ENCODE data around the gene NOS1AP.
"Not testable (repeated sequence)": the region's sequence is repeated elsewhere in the genome, so short reads cannot be mapped to it uniquely, and the experiment has no call there.

NOS1AP gene

DNA sequence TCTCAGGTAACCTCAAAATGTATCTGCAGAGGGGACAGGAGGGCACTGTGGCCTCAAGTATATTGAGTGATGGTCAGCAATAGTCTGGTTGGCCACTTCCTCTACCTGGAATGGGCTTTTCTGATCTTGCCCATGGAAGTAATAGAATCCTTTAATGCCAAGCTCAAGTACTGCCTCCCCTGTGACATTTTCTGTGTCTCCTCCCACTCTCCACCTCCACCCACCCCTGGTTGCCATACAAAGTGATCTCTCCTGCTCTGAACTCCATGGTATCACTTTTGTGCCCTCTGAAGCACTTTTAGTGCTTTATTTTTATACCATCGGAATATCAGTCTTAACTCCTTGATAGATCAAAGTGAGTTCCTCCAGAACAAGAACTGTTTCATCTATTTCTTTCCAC, 9.2 kb upstream of the NOS1AP start:
- DNase-seq, result no peak

DNA sequence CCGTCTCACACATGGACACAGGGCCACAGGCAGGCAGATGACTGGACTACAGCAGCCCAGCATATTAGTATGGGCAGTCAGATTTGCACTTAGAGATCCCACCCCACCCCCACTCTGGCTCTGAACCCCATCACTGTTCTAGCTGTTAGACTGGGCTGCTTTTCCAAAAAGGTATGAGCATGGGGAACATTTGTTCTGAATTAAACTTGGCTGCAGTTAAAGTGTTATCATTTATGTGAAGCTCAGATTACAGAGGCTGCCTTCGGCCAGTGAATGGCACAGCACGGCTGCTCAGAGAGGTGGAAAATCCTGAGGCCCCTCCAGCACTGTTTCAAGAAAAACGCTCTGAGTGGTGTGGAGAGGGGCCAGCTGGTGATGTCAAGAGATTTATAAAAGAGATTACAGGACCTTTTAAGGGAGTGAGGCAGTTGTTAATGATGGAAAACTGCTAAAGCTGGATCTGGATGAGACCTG, 6.9 kb upstream of the NOS1AP start:
- peak; percentile 87 for DNase-seq

DNA sequence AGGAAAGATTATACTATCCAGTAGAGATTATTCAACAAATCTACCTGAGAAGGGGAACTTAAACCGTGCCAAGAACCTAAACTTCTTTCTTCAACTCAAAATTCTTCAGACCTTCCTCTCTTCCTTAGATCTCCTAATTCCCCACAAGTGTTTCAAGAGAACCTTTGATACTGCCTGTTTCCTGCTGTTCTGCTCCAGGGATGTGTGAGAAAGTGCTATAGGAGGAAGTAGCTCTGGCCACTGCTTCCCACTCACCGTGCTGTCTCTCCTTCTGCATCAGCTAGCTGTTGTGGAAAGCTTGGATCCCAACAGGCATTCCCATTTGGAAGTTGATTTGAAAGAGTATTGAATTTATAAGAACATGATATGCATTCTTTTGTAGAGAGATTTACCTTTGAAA, 4.5 kb upstream of the NOS1AP start:
- DNase-seq, result no peak

DNA sequence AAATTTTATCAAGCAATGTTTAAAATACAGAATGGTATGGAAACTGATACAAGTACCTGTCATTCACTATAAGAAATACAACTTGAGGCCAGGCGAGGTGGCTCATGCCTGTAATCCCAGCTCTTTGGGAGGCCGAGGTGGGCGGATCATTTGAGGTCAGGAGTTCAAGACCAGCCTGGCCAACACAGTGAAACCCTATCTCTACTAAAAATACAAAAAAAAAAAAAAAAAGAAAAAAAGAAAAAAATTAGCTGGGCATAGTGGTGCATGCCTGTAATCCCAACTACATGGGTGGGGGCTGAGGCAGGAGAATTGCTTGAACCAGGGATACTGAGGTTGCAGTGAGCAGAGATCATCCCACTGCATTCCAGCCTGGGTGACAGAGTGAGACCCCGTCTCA, 2.7 kb upstream of the NOS1AP start:
- not testable (repeated sequence) for DNase-seq

DNA sequence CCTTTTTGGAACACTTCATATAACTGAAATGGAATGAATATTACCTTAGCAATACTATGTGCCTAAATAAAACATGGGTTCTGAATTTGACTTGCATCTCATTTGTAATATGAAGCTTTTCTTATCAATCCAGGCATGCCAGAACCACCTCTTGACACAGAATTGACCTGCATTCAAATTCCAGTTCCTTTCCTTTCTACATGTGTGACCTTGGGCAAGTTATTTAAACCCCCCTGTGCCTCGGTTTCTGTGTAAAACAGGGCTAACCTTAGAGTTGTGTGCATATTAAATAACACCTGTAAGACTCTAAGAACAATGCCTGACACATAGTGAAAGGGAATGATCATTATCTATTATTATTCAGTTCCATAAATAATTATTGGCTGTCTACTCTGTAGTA, 2.0 kb upstream of the NOS1AP start:
- no peak for DNase-seq

DNA sequence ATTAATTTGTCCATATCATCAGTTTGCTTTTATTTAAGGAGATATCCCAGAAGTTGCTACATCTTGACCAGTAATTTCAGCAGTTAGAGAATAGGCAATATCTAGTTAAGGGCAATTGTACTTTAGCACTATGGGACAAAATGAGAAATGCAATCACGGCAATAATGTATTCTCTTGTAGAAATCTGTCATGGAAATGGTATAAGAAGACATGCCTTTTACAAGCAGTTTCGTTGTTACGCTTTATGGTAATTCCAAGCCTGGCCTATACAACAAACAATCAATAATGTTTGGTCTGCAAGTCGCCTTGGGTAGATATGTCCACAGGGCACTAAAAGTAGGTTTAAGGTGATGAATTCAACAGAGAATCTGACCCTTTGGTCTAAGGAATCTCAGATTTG, 1.2 kb upstream of the NOS1AP start:
- no peak for DNase-seq

DNA sequence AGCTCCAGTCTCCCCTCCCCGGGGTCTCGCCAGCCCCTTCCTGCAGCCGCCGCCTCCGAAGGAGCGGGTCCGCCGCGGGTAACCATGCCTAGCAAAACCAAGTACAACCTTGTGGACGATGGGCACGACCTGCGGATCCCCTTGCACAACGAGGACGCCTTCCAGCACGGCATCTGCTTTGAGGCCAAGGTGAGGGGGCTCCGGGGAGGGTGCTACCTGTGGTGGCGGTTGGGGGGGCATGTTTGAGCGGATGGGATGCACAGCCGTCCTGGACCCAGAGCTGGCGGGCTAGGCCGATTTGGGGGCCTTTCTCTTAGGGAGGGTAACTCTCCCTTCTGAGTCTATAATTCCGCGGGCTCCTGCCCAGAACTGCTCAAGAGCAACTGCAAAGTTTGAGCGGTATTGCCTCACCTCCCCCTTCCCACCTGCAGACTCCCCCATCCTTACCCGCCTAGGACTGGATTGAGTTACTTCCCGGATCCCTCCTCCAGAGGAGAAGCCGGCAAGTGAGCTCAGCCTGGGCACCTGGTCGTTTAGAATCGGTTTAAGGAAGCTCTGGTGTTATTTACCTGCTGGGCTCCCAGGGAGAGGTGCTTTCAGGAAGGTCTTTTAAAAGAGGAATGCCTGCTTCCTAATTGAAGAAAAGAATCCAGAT, 730 bp downstream of the NOS1AP start:
- DNase-seq, result peak; percentile 62

DNA sequence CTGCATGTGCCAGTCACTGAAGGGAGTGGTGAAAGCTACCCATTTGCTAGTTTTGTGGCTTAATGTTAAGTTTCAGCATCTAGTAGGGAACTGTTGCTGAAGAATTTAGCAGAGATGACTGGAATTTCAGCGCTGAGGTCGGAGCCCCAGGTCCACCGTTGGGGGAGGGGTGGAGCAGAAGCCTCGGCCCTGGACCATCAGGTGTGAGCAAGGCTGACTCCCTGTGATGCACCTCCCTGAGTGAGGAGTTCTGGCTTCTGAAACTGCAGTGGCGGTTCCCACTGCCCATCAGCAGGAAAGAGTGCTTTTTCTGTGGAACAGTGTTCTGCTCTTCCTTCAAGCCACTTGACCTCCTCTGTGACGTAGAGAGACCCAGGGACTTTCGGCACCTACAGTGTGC, 1.3 kb downstream of the NOS1AP start:
- DNase-seq, result peak; percentile 9

DNA sequence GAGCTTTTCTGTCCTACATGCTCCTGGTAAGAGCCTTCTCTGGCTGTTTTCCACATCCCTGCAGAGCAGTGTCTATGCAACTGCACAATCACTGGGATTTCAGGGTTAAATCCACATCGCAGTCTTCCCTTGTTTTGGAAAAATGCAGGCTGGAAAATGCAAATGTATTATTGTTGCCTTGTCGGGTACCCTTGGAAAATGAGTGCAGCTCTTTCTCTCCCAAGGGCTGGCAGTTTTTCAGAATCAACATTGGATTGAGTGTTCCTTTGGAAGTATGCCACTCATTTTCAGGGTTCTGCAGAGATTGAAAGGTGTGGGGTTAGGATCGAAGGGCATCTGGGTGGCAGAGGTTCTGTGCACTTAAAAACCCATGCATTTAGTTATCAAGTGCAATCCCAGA, 3.2 kb downstream of the NOS1AP start:
- DNase-seq, result peak; percentile 91

DNA sequence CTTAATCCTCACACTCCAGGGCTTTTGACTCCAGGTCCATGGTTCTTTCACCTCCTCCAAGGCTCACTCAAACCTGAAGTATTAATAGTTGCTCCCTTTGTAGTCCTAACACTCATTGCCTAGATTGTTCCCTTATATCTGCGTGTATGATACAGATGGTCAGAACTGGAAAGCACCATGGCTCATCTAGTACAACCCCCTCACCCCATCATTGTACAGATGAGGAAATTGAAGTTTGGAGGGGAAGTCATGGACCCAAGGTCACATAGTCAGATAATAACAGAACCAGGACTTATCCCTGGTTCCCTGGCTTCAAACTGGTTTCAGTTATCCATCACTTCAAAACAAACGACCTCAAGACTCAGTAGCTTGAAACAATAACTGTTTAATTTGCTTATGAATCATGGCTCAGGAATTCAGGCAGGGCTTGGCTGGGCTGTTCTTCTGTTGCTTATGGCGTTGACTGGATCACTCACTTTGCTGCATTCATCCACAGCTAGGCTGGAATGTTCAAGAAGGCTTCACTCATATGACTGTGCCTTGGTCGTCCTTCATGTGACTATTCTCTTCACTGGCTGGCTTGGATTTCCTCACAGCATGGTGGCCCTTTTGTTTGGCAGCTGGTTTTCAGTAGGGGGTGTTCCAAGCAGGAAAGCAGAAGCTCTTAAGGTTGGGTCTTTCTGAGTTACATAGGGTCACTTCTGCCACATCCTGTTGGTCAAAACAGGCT, 5.0 kb downstream of the NOS1AP start:
- no peak for DNase-seq

DNA sequence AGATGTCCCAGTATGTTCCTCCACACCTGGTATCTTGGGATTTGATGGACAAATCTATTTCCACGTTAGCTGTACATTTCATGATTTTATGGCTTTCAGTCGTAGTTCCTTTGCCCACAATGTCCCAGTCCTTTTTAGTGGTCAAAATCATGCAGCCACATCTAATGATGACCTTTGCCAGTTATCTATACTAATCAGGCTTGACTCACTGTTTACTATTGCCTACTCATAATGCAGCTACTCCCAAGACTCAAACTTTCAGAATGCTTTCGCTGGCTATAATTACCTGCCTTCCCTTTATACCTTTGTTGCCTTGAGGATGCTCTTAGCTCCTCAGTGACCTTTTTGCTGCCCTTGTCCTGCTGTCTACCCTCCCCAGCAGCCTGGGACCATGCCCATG, 6.4 kb downstream of the NOS1AP start:
- no peak for DNase-seq

DNA sequence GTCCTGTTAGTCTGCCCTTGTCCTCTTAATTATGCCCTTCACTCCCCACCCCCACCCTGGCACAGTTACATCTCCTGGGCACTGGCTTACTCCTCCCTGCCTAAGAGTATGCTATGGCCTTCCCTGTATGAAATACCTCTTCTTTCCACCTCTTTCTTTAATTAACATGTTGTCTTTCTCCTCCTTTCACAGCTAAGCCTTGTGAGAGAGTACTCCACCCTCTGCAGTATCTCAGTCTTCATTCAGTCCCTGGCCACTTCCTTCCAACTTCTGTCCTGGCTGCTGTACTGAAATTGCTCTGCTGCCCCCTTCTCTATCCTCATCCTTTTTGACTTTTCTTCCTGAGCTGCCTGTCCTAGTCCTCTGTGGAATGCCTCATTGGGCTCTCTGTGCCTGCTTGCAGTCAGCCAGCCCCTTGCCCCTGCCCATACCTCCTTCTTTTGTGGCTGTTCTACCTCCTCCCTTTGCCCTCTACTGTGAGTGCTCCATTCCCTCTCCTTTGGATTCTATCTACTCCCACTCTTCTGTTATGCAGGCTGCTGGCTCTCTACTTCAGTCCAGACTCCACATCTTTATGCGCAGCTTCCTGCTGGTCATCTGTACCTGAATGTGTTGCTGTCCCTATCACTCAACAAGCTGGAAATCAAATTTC, 8.3 kb downstream of the NOS1AP start:
- DNase-seq, result no peak

DNA sequence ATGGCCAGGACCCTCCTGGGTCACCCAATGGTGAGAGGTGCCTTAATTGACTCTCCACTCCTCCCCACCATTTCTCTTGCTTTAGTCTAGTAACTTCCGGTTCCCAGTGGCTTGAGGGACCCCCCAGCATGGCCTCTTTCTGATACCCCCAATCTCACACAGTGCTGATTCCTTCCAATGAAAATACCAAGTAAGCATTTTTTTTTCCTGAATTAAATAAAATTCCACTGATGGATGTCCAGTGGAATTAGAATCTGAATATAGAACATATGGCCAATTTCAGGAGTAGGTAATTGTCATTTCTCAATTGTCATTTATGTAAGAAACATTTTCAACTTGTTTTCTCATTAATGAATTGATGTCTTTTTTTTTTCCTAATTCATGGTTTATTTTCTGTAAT, 9.5 kb downstream of the NOS1AP start:
- DNase-seq, result no peak

DNA sequence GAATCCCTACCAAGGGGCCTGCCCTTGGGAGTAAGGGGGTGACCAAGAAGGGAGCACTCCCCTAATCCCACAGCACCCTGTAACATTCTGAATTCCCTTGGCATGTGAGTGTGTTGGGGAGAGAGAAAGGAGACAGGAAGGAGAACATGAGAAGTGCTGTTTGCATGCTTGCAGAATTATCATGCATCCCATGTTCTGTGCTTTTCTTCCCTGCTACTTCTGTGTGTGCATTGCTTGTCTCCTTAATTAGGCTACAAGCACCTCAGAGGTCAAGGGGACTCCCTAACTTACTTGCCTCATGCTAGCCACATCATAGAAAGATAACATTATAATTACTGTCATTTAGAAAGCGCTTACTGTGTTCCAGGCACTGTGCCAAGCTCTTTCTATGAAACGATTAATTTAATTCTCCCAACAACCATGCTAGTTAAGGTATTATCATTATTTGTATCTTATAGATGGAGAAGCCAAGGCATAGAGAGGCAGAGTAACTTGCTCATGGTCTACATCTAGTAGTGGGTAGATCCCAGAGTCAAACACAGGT, 11.1 kb downstream of the NOS1AP start:
- no peak for DNase-seq

DNA sequence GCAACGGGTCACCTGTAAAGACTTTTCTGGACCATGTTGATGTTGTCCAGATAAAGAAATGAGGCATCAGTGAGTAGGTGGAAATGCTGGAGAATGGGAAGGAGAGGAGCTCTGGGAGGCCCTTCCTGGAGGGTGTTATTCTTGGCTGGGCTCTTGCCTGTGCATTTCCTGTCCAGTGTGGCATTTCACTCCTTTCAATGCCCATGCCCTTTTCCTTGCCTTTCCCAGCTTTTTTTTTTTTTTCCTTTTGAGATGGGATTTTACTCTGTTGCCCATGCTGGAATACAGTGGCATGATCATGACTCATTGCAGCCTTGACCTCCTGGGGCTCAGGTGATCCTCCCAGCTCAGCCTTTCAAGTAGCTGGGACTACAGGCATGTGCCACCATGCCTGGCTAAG, 11.8 kb downstream of the NOS1AP start:
- DNase-seq, result no peak

DNA sequence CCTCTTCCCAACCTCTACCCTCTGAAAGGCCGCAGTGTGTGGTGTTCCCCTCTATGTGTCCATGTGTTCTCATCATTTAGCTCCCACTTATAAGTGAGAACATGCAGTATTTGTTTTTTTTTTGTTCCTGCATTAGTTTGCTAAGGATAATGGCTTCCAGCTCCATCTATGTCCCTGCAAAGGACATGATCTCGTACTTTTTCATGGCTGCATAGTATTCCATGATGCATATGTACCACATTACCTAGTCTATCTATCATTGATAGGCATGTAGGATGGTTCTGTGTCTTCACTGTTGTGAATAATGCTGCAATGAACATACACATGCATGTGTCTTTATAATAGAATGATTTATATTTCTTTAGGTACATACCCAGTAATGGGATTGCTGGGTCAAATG, 12.6 kb downstream of the NOS1AP start:
- DNase-seq, result not testable (repeated sequence)

DNA sequence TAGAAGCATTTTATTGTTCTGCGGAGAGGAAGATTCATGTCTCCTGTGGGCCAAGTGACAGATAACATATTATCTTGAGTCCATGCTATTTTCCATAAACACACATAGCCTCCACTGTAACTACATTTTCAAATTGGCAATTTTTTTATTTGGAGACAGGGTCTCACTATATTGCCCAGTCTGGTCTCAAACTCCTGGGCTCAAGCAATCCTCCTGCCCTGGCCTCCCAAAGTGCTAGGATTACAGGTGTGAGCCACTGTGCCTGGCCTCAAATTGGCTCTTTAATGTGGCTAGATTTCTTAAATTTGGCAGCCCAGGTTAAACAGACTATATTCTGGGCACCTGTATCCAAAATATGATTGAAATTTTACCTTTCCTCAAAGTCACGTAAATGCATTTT, 13.8 kb downstream of the NOS1AP start:
- no peak for DNase-seq

DNA sequence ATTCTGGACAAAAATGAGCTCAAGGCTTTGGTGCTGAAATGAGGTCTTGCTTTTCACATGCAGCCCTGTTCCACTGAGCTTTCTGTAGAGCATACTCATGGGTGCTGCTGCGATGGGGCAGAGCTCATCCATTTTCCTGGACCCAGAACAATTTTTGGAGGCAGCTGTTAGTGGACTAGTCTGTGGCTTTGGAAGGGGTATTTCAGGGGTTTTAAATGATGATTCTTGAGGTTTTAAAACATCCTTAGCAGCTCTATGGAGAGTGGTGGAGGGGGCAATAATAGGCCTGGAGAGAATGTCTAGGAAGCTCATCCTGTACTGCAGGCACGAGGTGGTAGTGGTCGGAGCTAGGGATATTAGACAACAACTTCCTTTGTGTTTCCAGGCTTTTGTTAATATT, 16.5 kb downstream of the NOS1AP start:
- no peak for DNase-seq

DNA sequence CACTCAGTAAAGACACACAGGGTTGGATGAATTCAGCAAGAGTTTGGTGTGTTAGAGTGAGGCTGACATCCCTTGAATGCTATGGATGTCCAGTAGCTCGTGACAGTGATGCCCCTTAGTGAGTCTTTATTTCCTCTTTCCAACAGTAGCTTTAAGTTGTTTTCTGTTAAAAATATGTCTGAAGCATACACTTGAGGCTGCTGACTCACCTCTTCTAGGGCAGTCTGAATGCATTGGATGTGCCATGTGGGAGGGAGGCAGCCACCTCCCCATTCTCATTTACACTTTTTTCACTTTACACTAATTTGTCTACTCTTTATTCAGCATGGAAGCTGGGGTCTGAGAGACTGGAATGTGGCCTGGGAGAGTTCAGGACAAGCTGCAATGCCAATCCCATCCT, 17.6 kb downstream of the NOS1AP start:
- no peak for DNase-seq

DNA sequence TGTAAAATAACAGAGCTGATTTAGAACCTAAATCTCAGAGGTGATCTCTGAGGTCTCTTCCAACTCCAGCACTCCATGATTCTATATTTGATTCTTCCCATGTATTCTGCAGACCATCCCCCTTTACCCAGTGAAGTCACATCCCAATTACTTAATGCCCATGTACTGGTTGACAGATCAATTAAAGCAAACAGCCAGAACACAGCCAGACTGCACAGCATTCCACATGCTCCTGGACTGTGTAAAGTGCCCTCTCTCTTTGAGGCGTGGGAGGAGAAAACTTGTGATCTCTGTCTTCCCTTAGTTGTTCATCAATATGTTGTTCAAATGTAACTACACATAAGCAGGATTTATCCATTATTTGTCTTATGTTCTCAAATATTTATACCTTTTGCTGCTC, 18.1 kb downstream of the NOS1AP start:
- no peak for DNase-seq

DNA sequence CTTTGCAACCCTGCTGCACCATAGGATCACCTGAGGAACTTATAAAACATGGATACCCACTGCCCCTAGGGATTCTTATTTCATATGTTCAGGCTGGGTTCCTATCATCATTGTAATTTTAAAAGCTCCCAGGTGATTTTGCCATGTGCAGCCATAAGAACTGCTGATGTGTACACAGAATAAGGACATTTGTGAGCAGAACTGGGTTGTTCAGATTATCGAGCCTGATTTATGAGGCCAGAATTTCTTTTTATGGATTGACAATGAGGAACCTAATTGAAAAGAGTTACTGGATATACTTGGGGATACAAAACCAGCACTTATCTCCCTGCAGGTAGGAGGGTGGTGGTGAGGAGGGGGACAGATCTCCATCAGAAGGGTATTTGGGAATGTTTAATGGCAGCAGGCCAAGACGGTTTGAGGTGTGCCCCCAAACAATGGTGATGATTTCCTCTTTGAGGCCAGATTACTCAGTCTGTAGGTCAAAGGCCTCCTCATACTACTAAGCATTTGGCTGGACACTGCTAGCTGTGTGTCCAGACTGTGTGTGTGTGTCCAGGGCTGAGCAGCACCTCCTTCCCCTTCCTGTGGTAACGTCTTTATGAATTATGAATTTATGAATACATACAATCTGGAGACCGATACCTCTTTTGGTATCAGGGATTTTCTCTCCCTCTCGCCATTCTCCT, 18.9 kb downstream of the NOS1AP start:
- no peak for DNase-seq

DNA sequence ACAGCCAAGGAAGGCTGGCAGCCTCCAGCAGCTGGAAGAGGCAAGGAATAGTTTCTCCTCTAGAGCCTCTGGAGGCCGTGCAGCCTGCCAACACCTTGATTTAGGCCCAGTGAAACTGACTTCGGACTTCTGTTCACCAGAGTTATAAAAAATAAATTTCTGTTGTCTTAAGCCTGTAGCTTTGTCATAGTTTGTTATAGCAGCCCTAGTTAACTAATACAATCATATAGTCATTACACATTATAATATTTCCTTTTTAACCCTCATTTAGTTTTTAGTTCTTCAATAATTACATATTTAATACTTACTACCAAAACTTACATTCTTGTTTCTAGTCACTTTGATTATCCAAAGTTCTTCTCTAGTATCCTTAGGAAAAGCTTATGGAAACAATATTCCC, 20.3 kb downstream of the NOS1AP start:
- DNase-seq, result no peak

DNA sequence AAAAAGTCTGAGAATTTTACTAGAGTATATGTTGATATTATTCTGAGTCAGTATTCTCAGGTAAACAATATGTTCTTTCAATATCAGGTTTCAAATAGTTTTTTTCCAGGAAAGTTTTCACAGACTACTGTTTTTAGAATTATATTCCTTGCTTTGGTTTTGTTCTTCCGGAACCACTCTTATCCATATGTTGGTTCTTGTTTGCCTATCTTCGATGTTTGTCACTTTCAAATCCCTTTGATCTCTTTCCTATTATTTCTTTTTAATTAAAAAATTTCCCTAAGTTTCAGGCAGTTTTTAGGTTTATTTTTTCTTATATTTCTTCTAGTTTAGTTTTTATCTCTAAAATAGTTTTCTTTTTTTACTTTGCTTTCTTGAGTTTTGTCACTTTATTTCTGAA, 20.9 kb downstream of the NOS1AP start:
- DNase-seq, result no peak

Data from NCI-H1092 treated with DMSO at 0.1 percent for 48 hours (cell line).